Vagina (tissue), 2 donors: ENCODE results near the gene RPN2. TPM values are rescaled to one million over a fixed set of nuclear protein-coding genes. Genes with fewer than 3 reads are reported as not detected.

ENCODE experiments used
- DNase-seq, 2 donors: peaks; one replicate each; pipeline ENCODE4 v3.0.0-alpha.2; 2017; ENCODE audit errors: extremely low spot score in 2 of 2
- H3K27ac ChIP-seq: fragments of 200-600 bp; sonication (generic); one replicate; pipeline ENCODE4 v1.5.1; 2019
- H3K27me3 ChIP-seq: fragments of 200-600 bp; sonication (generic); one replicate; pipeline ENCODE4 v1.5.1; 2019
- H3K36me3 ChIP-seq, 2 donors: fragments of 200-600 bp; sonication (generic); one replicate each; pipeline ENCODE4 v1.5.1; 2017 to 2019
- H3K4me1 ChIP-seq: fragments of 200-600 bp; sonication (generic); one replicate; pipeline ENCODE4 v1.5.1; 2019
- H3K4me3 ChIP-seq, 2 donors: fragments of 200-600 bp; sonication (generic); 1 replicate in 1 of 2; 2 replicates in 1 of 2; pipeline ENCODE4 v1.5.1; 2016 to 2019
- H3K9me3 ChIP-seq: fragments of 200-600 bp; sonication (generic); one replicate; pipeline ENCODE4 v1.5.1; 2019
- POLR2A ChIP-seq, 2 donors: fragments of 450-650 bp; IDR thresholded peaks; one replicate each; pipeline ENCODE4 v1.6.1; 2017; ENCODE audit warnings: antibody characterized with exemption in 2 of 2, mild to moderate bottlenecking in 2 of 2, moderate library complexity in 2 of 2
- POLR2AphosphoS5 ChIP-seq, 2 donors: sonication (generic); formaldehyde crosslinking; IDR thresholded peaks; one replicate each; pipeline ENCODE4 v1.9.0; 2017; ENCODE audit warnings: antibody characterized with exemption in 2 of 2, mild to moderate bottlenecking in 2 of 2, low read depth in 1 of 2; ENCODE audit not compliant: insufficient read depth in 1 of 2
- intact Hi-C: fragments of 100-400 bp; cut with DNase I; formaldehyde crosslinking; loops from one replicate; pipeline ENCODE4 v1.15.1; 2023
- total RNA-seq: library from RNA; depleted of rRNA; stranded (reverse); fragments of >200 nt; gene quantifications from one replicate; pipeline ENCODE4 v1.2.3, GENCODE V29; 2016
- TF ChIP-seq, protein P1 (sequence below), 3 experiments: fragments of 450-650 bp in 2 of 3; fragments of 200-600 bp in 1 of 3; sonication (generic) in 1 of 3; IDR thresholded peaks; one replicate each; pipeline ENCODE4 v1.5.1; 2017 to 2019; ENCODE audit warnings: antibody characterized with exemption in 3 of 3, mild to moderate bottlenecking in 2 of 3, moderate library complexity in 2 of 3

The RPN2 gene
- total RNA-seq, 1 donor from 2014 or later, result 103 TPM

DNA sequence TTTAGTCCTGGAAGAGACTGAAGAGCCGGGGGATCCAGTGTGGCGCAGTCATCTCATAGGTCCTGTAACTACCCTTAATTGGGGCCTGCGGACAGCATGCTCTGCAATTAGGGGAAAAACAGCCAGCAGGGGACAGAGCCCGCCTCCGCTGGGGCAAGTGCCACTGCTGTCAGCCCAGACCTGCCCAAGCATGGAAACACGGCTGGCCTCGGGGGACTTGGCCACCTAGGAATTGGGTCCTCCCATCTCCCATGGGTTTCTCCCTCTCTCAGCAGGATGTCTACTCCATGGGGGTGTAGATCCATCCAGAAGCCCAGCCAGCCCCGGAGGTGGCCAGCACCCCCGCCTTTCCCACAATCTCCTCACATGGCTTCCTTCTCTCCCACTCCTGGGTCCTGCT lies 78.9 kb downstream of the RPN2 start:
- intact Hi-C loops, result no loop called here
- Histone ChIP-seq H3K36me3 (no peaks in the 10 kb centered on the region), H3K4me3 (no peak overlapping the region), H3K27me3 (no peaks in the 10 kb centered on the region), H3K9me3 (peaks cover 5% of the 10 kb centered on the region), H3K4me1 (no peaks in the 10 kb centered on the region), H3K27ac (no peak overlapping the region)
- DNase-seq, result no peak
- TF ChIP-seq POLR2AphosphoS5 (IDR thresholded peaks at IDR 0.05; ENCODE audit: insufficient read depth in 1 of 2, low read depth in 1 of 2), result no peak
- no peak for TF ChIP-seq POLR2A (IDR thresholded peaks at IDR 0.05)
- TF ChIP-seq, protein P1, sequence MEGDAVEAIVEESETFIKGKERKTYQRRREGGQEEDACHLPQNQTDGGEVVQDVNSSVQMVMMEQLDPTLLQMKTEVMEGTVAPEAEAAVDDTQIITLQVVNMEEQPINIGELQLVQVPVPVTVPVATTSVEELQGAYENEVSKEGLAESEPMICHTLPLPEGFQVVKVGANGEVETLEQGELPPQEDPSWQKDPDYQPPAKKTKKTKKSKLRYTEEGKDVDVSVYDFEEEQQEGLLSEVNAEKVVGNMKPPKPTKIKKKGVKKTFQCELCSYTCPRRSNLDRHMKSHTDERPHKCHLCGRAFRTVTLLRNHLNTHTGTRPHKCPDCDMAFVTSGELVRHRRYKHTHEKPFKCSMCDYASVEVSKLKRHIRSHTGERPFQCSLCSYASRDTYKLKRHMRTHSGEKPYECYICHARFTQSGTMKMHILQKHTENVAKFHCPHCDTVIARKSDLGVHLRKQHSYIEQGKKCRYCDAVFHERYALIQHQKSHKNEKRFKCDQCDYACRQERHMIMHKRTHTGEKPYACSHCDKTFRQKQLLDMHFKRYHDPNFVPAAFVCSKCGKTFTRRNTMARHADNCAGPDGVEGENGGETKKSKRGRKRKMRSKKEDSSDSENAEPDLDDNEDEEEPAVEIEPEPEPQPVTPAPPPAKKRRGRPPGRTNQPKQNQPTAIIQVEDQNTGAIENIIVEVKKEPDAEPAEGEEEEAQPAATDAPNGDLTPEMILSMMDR (IDR thresholded peaks at IDR 0.05), result no peak

DNA sequence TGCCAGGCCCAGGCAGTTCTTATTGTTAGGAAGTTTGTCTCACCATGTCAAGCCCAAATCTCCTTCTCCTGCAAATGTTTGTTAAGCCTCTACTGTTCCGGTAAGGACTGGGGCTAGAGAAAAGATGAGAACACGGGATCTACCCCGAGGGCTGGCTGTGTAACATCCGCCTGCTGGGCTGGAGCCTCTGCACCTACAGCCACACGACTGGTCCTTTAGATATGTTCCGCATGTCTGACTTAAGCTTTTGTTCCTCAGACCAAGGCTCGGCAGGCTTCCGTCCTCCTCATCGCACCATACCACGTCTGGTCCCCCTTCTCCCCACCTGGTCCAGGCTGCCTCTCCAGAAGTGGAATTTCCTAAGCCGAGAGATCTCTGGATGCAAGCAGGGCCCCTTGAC lies 79.9 kb downstream of the RPN2 start:
- intact Hi-C loops, result no loop called here
- no peaks in the 10 kb centered on the region for H3K4me1 ChIP-seq
- H3K27ac ChIP-seq, result no peak overlapping the region
- H3K9me3 ChIP-seq, result peaks cover 5% of the 10 kb centered on the region
- H3K4me3 ChIP-seq, result no peak overlapping the region
- no peak for DNase-seq
- no peaks in the 10 kb centered on the region for H3K36me3 ChIP-seq
- H3K27me3 ChIP-seq, result no peaks in the 10 kb centered on the region
- TF ChIP-seq POLR2AphosphoS5 (IDR thresholded peaks at IDR 0.05; ENCODE audit: insufficient read depth in 1 of 2, low read depth in 1 of 2), result no peak

DNA sequence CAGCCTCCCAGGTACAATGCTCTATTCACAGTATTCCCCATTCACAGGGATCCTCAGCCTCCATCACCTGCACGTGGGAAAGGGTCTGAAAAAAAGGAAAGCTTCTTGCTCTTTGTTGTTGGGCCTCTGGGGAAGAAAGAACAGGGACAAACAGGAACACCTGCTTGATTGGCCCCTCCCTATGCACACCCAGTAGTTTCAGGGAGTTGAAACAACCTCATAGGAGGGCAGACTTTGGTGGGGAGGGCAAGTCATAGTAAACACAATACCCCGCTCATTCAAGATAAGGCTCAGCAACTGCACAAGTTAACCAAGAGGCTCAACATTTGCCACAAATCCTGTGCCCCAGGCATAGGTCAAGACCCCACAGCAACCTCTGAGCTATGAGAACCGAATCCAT lies 80.7 kb downstream of the RPN2 start:
- H3K4me3 ChIP-seq, result no peak overlapping the region
- H3K9me3 ChIP-seq, result no peaks in the 10 kb centered on the region
- no peak overlapping the region for H3K27ac ChIP-seq
- DNase-seq, result no peak
- H3K36me3 ChIP-seq, result no peaks in the 10 kb centered on the region
- TF ChIP-seq POLR2AphosphoS5 (IDR thresholded peaks at IDR 0.05; ENCODE audit: insufficient read depth in 1 of 2, low read depth in 1 of 2) (no peak), POLR2A (IDR thresholded peaks at IDR 0.05) (no peak)
- TF ChIP-seq, protein P1 (IDR thresholded peaks at IDR 0.05), result no peak
- no peaks in the 10 kb centered on the region for H3K4me1 ChIP-seq
- intact Hi-C loops, result no loop called here
- no peaks in the 10 kb centered on the region for H3K27me3 ChIP-seq

DNA sequence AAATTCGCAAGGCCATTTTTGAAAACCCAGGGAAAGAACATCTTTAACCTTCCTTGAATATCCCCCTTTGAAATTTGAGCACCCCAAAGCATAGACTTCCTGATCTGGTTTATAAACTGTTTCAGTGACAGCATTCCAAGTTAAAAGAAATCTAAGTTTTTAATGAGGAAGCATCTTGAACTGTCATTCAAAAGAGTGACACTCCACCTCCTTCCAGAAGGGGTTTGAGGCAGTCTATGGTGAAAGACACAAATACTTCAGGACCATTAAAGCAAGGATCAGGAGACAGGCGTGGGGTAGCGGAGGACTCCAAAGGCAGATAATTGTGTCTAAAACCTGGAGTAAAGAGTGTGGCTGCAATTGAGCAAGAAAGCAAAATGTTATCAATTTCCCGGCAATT lies 81.8 kb downstream of the RPN2 start:
- no peaks in the 10 kb centered on the region for H3K36me3 ChIP-seq
- no peak for DNase-seq
- intact Hi-C loops, result no loop called here
- H3K4me3 ChIP-seq, result no peak overlapping the region
- no peaks in the 10 kb centered on the region for H3K27me3 ChIP-seq
- no peak overlapping the region for H3K27ac ChIP-seq
- no peaks in the 10 kb centered on the region for H3K4me1 ChIP-seq
- no peak for TF ChIP-seq POLR2AphosphoS5 (IDR thresholded peaks at IDR 0.05; ENCODE audit: insufficient read depth in 1 of 2, low read depth in 1 of 2)
- TF ChIP-seq, protein P1 (IDR thresholded peaks at IDR 0.05), result no peak
- TF ChIP-seq POLR2A (IDR thresholded peaks at IDR 0.05), result no peak
- H3K9me3 ChIP-seq, result no peaks in the 10 kb centered on the region

DNA sequence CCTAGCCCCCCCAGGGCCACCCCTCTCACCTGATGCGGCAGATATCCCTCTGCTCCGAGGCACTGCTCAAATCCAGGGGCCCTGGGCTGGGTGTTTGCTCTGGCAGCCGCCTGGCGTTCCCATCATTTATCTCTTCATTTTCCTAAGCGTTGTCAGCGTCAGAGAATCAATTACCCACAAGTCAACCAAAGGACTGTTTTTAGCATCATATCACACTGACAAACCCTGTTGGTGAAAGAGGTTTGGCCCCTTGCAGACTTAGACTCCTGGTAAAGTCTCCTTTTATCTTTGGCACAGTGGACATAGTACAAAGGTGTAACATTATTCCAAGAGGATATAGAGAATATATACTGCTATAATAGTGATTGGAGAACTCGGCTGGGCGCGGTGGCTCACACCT lies 82.6 kb downstream of the RPN2 start, which contains the start of gene GHRH:
Gene GHRH (minus strand): TSS at position 101 of the 400 bp plus-strand sequence. CDS start 4,925 bp downstream, outside the sequence.
- TF ChIP-seq, protein P1 (IDR thresholded peaks at IDR 0.05), result no peak
- TF ChIP-seq POLR2AphosphoS5 (IDR thresholded peaks at IDR 0.05; ENCODE audit: insufficient read depth in 1 of 2, low read depth in 1 of 2) (no peak), POLR2A (IDR thresholded peaks at IDR 0.05) (no peak)
- H3K27ac ChIP-seq, result no peak within 1 kb of the TSS

More for the DNA sequence above, 82.6 kb downstream of the RPN2 start, which contains the start of gene GHRH:
- Histone ChIP-seq H3K27me3 (no peaks in the 10 kb centered on the region), H3K9me3 (no peaks in the 10 kb centered on the region), H3K4me3 (no peak within 1 kb of the TSS), H3K4me1 (no peaks in the 10 kb centered on the region), H3K36me3 (no peaks in the 10 kb centered on the region)
- no peak for DNase-seq
- intact Hi-C loops, result no loop called here
